Right atrium auricular region (tissue), 2 donors: ENCODE data around the gene AHI1. TPM values are rescaled to one million over a fixed set of nuclear protein-coding genes. Genes with fewer than 3 reads are reported as not detected.

Experiments
- DNase-seq: peaks from one replicate; pipeline ENCODE4 v3.0.0-alpha.2; 2019; ENCODE audit warnings: low spot score
- H3K27ac ChIP-seq, 2 donors: fragments of 200-600 bp; sonication (generic); 1 replicate in 1 of 2; 2 replicates in 1 of 2; pipeline ENCODE4 v1.5.1; 2016 to 2019
- H3K27me3 ChIP-seq, 2 donors: fragments of 200-600 bp; sonication (generic); one replicate each; pipeline versions ENCODE4 v1.5.1 to v1.6.0; 2017 to 2019
- H3K36me3 ChIP-seq: fragments of 200-600 bp; sonication (generic); one replicate; pipeline ENCODE4 v1.5.1; 2016
- H3K4me1 ChIP-seq, 2 donors: fragments of 200-600 bp; sonication (generic); one replicate each; pipeline versions ENCODE4 v1.5.1 to v1.6.0; 2017 to 2019
- H3K4me3 ChIP-seq, 2 donors: fragments of 200-600 bp; sonication (generic); 1 replicate in 1 of 2; 2 replicates in 1 of 2; pipeline ENCODE4 v1.5.1; 2017 to 2019; ENCODE audit warnings: mild to moderate bottlenecking in 1 of 2, moderate library complexity in 1 of 2
- H3K9me3 ChIP-seq, 2 donors: fragments of 200-600 bp; sonication (generic); one replicate each; pipeline ENCODE4 v1.5.1; 2019
- total RNA-seq, 2 donors: library from RNA; depleted of rRNA; stranded (reverse); fragments of >200 nt; gene quantifications; one replicate each; pipeline ENCODE4 v1.1.0, GENCODE V29; 2016
- TF ChIP-seq, protein P1 (sequence below), 2 donors: fragments of 200-600 bp; sonication (generic); IDR thresholded peaks; one replicate each; pipeline ENCODE4 v1.5.1; 2019; ENCODE audit warnings: antibody characterized with exemption in 2 of 2

AHI1 gene
- total RNA-seq, 2 donors from 2014 or later, result 8.5 to 10.2 TPM

- DNase-seq, result no peak
- no peak overlapping the region for H3K4me3 ChIP-seq
- H3K27ac ChIP-seq, result no peak overlapping the region
- TF ChIP-seq, protein P1, sequence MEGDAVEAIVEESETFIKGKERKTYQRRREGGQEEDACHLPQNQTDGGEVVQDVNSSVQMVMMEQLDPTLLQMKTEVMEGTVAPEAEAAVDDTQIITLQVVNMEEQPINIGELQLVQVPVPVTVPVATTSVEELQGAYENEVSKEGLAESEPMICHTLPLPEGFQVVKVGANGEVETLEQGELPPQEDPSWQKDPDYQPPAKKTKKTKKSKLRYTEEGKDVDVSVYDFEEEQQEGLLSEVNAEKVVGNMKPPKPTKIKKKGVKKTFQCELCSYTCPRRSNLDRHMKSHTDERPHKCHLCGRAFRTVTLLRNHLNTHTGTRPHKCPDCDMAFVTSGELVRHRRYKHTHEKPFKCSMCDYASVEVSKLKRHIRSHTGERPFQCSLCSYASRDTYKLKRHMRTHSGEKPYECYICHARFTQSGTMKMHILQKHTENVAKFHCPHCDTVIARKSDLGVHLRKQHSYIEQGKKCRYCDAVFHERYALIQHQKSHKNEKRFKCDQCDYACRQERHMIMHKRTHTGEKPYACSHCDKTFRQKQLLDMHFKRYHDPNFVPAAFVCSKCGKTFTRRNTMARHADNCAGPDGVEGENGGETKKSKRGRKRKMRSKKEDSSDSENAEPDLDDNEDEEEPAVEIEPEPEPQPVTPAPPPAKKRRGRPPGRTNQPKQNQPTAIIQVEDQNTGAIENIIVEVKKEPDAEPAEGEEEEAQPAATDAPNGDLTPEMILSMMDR (IDR thresholded peaks at IDR 0.05), result no peak
- peaks cover 0 to 10% of the 10 kb centered on the region in 2 donors for H3K9me3 ChIP-seq
- H3K4me1 ChIP-seq, result no peaks in the 10 kb centered on the region
- H3K36me3 ChIP-seq, result peaks cover 8% of the 10 kb centered on the region
- no peaks in the 10 kb centered on the region for H3K27me3 ChIP-seq
Measured at GRCh38 chr6:135296715-135297114, 200.8 kb downstream of the AHI1 start.

DNA sequence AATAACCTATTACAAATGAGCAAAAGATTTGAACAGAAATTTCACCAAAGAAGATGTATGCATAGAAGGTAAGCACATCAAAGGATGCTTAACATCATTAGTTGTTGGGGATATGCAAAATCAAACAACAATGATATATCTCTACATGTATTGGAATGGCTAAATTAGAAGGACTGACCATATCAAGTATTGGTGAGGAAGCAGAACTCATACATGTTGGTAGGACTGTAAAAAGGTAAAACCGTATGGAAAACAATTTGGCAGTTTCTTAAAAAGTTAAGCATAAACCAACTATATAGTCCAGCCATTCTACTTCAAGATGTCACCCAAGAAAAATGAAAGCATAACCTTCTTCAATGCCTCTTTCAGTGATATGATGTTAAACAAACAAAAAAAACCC, 202.5 kb downstream of the AHI1 start:
- Histone ChIP-seq H3K4me3 (no peak overlapping the region), H3K4me1 (no peaks in the 10 kb centered on the region), H3K27me3 (no peaks in the 10 kb centered on the region), H3K27ac (no peak overlapping the region), H3K9me3 (peaks cover 0 to 10% of the 10 kb centered on the region in 2 donors), H3K36me3 (peaks cover 11% of the 10 kb centered on the region)
- DNase-seq, result no peak
- TF ChIP-seq, protein P1 (IDR thresholded peaks at IDR 0.05), result no peak

- H3K27ac ChIP-seq, result no peak overlapping the region
- no peaks in the 10 kb centered on the region for H3K27me3 ChIP-seq
- no peak overlapping the region for H3K4me3 ChIP-seq
- H3K9me3 ChIP-seq, result peaks cover 0 to 10% of the 10 kb centered on the region in 2 donors
- no peak for DNase-seq
- TF ChIP-seq, protein P1 (IDR thresholded peaks at IDR 0.05), result no peak
- peaks cover 11% of the 10 kb centered on the region for H3K36me3 ChIP-seq
- no peaks in the 10 kb centered on the region for H3K4me1 ChIP-seq
Measured at GRCh38 chr6:135291288-135292076, 206.1 kb downstream of the AHI1 start.

GRCh38 chr6:135289816-135290215, 207.7 kb downstream of the AHI1 start:
- H3K36me3 ChIP-seq, result peaks cover 8% of the 10 kb centered on the region
- DNase-seq, result no peak
- no peaks in the 10 kb centered on the region for H3K27me3 ChIP-seq
- TF ChIP-seq, protein P1 (IDR thresholded peaks at IDR 0.05), result no peak
- no peak overlapping the region for H3K4me3 ChIP-seq
- H3K4me1 ChIP-seq, result no peaks in the 10 kb centered on the region
- H3K9me3 ChIP-seq, result peaks cover 0 to 3% of the 10 kb centered on the region in 2 donors
- no peak overlapping the region for H3K27ac ChIP-seq

- no peak for DNase-seq
- TF ChIP-seq, protein P1 (IDR thresholded peaks at IDR 0.05), result no peak
- Histone ChIP-seq H3K36me3 (peaks cover 8% of the 10 kb centered on the region), H3K4me1 (no peaks in the 10 kb centered on the region), H3K4me3 (no peak overlapping the region), H3K27me3 (no peaks in the 10 kb centered on the region), H3K9me3 (no peaks in the 10 kb centered on the region), H3K27ac (no peak overlapping the region)
Measured at GRCh38 chr6:135286962-135287538, 210.5 kb downstream of the AHI1 start.
